GM18870 (cell line): ENCODE results near the gene LZTS2.

Experiments used
- ATAC-seq: cut with Tn5 transposase; IDR thresholded peaks from one replicate; pipeline ENCODE4 v1.9.1; 2021; ENCODE audit warnings: moderate library complexity; ENCODE audit not compliant: unreplicated experiment

LZTS2 gene

DNA sequence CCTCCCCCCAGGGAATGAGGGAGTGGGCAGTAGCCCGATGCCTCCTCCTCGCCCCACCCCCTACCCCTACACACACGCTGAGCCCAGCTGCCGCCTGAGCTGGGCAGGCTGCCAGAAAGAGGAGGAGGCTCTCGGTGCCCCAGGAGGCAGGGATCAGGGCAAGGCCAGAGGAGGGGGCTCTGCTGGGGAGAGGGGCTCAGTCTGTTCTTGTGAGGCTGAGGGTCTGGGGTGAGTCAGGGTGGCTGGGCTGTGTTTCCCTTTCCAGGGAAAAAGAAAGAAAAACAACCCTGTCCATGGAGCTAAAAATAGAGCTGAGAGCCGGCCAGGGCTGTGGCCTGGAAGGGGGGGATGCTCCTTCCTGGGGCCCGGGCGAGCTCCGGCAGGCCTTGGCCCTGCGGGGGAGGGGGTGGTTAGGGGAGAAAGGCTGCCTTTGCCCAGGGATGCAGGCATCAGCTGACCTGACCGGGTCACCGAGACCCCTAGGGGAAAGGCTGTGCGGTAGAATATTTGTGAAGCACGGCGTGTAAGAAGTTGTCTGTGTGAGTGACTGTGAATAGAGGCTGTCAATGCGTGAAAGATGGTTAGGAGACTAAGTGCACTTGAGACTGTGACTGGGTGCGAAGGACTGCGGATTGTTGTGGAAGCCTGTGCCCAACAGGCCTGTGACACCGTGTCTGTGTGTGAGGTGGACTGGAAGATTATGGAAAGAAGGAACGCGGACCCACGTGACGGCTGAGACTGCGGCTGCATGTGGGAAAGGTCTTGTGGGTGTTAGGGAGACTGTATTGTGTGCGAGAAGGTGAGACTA, 1.2 kb upstream of the LZTS2 start:
- ATAC-seq = no peak

DNA sequence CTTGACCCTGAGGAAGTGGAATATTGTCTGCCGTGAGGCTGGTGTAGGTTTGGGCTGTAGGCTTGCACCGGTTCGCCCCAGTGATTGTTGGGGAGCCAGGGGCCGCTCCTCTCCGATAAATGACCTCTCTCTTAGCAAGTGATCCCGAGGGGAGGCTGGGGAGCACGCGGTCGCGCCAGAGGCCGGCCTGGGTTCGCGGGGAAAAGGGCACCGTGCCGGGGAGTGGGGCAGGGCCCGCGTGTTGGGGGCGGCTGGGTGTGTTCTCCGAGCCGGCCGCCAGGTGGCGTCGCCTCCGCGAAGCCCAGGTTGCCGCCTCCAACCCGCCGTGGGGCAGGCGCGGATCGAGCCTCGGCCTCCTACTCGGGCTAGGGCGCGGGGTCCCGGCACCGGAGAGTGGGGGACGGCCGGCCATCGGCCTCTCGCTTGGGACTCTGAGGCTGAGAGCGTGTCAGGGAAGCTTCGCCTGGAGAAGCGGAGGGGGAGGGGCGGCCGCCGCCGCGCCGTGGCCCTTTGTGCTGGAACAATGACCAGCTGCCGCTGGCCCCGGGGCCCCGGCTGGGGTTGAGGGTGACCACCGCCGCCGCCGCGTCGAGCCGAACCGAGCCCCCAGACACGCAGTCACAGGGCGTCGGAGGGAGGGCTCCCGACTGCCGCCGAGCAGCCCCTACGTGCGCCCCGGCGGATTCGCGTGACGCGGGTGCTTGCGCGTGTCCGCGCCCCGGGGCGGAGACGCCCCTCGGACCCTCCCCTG, 442 bp upstream of the LZTS2 start:
- no peak for ATAC-seq

DNA sequence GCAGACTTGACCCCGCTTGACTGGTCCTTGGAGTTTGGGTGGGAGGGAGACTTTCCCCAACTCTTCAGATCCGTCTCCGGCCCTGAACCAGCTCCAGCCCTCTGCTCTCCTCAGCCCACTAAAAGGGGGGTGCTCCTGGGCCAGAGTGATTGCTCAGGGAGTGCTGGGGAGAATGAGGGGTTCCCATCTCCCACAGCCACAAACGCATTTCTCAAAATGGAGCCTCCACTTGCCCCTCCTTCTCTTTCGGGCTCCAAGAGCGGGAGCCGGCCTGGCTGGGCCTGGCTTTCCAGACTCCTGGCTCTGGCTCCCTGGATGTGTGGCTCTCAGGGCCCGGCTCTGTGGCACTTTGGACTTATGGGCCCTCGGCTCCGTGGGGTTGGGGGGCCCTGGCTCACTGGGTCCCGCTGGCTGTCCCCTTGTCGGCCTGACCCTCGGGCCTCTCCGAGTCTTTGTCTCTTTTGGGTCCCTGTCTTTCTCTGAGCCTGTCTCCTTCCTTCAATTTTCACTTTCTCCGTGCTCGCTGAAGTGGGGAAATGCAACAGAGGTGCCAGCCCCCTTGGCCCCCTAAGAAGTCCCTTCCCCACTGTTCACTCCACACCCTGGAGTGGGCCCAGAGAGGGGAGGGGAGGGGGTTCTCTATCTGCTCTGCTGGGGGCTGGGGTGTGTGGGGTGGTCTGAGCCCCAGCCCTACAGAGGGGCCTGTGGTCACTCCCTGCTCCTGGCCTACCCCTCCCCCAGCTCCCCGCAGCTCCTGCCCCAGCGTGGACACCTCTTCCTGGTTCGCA, 713 bp downstream of the LZTS2 start:
- no peak for ATAC-seq

DNA sequence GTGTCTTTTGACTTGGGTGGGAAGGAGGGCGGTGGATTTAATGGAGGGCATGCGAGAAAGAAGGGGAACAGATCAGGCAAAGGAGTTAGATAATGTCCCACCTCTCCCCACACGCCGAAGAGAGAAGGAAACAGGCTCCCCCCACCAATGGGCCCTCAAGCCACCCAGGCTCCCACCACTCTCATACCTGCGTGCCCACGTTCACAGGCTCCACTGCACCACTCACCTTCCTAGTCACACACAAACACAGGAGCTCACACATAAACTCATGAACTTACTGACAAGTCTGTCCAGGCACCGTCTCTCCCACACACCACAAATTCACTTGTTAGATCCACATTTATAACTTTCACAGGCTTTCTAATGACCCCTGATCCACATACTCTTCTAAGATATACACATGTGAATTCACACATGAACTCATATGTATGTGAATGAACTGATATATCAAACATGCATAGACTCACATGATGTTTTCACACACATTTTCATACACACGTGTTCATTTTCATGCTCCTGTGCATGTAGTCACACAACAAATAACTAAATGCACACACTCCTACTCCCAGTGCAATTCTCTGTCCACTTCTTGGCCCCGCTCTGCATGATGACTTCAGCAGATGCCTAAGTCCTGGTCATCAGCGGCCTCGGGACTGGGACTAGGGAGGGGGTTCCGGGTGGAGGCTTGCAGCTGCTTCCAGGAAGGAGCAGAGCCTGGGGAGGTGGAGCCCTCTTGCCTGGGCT, 1.5 kb downstream of the LZTS2 start:
- no peak for ATAC-seq

DNA sequence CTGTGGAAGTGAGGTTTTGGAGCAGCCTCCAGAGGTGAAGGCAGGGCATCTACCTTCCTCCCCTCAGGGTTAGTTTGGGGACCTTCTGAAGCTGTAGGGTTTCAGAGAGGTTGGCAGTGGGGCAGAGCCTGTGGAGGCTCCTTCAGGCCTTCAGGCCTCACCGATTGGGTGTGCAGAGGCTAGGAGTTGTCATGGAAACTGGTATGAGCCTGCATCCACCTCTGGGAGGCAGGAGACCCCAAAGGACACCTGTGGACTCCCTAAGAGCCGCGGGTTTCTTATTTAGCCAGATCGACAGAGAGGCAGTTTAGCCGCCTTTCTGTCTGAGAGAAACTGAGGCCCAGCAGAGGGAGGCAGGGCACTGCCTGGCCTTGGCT, 2.0 kb downstream of the LZTS2 start:
- no peak for ATAC-seq

DNA sequence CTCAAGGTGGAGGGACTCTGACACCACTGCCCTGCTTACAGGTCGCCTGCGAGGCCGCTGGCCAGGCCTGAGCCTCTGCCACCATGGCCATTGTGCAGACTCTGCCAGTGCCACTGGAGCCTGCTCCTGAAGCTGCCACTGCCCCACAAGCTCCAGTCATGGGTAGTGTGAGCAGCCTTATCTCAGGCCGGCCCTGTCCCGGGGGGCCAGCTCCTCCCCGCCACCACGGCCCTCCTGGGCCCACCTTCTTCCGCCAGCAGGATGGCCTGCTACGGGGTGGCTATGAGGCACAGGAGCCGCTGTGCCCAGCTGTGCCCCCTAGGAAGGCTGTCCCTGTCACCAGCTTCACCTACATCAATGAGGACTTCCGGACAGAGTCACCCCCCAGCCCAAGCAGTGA, 2.8 kb downstream of the LZTS2 start:
- no peak for ATAC-seq

DNA sequence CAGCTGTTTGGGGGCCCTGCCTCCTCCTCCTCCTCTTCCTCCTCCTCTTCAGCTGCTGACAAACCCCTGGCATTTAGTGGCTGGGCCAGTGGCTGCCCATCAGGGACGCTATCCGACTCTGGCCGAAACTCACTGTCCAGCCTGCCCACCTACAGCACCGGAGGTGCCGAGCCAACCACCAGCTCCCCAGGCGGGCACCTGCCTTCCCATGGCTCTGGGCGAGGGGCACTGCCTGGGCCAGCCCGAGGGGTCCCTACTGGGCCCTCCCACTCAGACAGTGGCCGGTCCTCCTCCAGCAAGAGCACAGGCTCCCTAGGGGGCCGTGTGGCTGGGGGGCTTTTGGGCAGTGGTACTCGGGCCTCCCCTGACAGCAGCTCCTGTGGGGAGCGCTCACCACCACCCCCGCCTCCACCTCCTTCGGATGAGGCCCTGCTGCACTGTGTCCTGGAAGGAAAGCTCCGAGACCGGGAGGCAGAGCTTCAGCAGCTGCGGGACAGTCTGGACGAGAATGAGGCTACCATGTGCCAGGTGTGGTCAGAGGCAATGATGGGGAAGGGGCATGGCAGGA, 4.1 kb downstream of the LZTS2 start:
- ATAC-seq = no peak

DNA sequence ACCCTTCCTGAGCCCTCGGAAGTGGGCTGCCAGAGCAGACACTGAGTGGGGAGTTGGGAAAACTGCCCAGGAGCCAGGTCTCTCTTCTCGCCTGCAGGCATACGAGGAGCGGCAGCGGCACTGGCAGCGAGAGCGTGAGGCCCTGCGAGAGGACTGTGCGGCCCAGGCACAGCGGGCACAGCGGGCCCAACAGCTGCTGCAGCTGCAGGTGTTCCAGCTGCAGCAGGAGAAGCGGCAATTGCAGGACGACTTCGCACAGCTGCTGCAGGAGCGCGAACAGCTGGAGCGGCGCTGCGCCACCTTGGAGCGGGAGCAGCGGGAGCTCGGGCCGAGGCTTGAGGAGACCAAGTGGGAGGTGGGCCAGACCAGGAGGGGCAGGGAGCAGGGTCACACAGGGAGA, 5.8 kb downstream of the LZTS2 start:
- ATAC-seq = no peak

DNA sequence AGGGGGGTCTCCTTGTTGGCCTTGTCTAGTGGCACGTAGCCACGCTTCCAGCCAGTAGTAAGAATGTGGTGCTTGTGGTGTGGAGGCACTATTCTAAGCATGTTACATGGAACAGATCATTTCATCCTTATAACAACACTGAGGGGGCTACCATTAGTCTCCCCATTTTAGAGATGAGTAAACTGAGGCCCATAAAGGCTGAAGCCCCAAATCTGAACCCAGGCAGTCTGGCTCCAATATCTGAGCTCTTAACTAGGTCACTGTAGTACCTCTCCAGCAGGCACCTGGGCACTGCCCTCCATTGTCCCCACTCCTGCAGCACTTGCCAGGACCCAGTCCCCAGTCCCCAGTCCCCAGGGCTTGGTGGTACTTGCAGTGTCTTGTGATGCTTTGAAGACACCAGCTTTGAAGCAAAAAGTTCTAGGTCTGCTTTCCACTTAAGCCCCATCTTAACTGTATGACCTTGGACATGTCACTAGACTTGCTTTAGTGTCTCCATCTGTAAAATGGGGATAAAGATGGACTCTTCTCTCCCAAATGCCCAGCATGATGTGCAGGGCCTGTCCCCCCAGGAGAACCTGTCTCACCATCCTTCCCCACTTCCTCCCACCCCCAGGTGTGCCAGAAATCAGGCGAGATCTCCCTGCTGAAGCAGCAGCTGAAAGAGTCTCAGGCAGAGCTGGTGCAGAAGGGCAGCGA, 6.4 kb downstream of the LZTS2 start:
- no peak for ATAC-seq

DNA sequence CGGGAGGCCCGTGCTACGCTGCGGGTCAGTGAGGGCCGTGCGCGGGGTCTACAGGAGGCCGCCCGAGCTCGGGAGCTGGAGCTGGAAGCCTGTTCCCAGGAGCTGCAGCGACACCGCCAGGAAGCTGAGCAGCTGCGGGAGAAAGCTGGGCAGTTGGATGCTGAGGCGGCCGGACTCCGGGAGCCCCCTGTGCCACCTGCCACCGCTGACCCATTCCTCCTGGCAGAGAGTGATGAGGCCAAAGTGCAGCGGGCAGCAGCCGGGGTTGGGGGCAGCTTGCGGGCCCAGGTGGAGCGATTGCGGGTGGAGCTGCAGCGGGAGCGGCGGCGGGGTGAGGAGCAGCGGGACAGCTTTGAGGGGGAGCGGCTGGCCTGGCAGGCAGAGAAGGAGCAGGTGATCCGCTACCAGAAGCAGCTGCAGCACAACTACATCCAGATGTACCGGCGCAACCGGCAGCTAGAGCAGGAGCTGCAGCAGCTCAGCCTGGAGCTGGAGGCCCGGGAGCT, 7.0 kb downstream of the LZTS2 start:
- no peak for ATAC-seq

DNA sequence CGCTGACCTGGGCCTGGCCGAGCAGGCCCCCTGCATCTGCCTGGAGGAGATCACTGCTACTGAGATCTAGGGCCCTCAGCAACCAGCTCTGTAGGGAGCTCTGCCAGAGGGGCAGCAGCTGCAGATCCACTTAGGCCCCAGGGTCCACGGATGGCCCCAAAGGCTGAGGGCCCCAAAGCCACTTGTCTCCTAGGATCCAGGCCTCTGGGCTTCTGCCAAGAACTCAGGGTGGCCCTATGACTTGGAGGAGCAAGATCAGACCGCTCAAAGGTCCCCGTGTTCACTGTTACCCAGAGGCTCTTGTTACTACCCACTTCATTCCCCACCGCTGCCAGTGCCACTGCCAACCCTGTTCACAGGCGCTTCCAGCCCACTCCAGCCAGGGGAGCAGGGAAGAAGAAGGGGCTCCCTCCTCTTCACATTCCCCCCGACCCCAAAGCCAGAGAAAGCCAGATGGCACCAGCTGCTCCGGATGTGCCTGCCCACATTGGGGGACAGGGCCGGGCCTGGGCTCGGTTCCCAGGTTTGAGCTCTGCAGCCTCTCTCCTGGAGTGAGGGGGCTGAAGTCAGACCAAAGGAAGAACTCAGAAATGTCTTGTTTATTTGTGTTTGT, 7.6 kb downstream of the LZTS2 start:
- ATAC-seq = no peak

DNA sequence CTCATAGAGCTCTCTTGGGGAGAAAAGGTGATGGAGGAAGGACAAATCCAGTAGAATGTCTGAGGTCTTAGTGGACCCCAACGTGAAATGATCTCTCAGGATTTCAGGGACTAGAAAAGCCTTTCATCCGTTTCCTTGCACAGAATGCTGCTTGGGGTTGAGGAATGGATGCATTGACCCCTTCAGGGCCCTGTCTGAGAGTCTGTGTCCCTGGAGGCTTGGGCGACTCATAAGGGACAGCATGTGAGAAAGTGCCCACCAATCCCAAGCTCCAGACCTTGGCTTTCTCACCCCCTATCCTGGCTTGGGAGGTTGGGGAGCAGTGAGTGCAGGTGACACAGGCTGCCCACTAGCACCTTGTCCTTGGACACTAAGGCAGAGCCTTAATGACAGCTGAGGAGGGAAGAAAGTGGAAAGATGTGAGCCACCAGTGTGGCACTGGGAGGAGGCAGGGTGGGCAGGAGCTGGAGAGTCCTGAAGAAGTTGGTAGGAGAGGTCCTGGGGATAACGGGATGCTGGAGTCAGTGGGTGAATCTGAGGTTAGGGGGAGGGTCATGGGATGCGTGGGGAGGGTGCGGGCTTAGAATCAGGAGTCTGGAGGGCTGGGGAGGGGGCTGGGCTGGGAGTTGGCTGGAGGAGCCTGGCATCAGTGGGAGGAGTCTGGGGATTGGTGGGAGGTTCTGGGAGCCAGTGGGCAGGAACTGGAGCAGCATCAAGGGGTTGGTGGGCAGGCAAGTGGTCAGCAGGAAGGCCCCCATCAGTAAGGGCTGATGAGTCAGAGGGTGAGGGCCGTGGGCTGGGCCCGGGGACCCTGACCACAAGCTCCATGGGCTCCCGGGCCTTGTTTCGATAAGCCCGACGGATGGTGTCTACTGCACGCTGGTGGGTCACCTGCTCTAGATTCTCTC, 8.6 kb downstream of the LZTS2 start:
- no peak for ATAC-seq

DNA sequence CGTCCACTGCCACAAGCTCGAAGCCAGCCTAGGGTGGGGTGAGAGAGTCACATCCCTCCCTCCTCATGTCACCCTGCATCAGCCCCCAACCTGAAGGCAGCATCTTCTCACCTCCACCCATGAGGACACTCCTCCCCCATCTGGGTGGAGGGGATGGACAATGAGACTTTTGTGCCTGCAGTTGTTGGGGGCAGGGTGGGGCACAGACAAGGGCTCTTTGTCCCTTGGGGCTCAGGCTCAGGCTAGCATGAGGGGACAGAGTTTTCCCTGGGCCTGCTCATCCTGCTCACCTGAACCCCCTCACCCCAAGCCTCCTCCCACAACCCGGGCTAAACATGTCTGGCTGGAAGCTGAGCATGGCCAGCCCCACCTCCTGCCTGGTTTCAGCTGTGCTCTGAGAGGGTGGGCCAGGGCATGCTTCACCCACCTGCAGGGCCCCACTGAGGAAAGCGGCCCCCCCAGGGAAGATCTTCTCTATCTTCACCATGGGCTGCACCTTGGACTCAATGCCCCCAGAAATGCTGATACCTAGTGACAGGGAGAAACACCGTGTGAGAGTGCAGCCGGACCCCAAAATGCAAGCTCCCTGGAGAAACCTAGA, 9.3 kb downstream of the LZTS2 start:
- no peak for ATAC-seq

DNA sequence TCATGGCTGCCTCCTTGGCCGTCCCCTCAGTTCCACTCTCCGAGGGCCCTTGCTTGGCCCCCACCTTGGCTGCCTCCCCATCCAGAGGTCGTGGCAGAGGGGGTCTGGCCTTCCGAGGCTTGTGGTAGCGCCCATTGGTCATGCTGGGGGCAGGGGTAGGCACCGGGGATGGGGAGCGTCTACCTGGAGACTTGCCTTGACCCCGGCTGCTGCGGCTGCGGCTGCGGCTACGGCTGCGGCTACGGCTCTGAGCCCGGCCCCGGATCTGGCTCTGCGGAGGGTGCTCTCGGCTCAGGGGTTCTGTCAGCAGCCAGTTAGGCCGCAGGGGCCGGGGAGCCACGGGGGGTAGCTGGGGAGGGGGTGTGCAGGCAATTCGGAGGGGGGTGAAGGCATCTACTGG, 10.7 kb downstream of the LZTS2 start:
- no peak for ATAC-seq

DNA sequence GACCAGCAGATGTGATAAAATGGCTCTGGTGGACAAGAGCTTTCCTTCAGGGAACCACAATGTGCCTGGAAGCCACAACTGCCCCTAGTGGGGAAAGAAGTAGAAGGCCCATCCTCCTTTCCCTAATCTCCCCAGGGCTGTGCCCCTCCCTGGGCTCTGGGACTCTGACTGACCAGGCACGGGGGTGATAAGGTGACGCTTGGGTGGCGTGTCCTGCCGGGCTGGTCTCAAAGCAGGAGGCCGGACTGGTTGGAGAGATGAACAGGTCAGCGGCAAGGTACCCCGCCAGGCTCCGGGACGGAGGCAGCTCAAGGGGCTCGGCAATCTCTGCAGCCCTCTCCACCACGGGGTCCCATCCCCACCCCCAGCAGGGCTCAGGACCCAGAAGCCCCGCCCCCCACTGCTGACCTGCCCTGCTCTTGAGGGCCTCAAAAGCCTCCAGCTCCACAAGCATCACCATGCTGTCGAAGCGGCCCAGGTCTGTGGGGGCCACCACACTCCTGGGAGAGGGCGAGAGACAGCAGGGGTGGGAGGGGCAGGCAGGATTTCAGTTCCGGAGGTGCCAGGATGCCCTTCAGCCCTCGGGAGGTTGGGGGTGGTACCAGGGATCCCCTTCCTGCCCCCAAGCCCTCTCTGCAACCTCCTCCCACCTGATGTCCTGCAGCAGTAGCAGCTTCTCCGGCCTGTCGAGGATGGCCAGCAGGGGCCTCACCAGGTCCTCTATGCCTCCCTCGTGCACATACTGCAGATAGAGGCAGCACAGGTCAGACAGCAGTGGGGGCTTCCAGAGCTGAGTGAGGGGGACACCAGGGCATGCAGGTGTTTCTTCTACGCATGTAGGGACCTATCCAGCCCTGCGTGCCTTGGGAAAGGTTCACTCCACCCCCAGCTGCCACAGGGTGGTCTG, 12.2 kb downstream of the LZTS2 start:
- no peak for ATAC-seq

DNA sequence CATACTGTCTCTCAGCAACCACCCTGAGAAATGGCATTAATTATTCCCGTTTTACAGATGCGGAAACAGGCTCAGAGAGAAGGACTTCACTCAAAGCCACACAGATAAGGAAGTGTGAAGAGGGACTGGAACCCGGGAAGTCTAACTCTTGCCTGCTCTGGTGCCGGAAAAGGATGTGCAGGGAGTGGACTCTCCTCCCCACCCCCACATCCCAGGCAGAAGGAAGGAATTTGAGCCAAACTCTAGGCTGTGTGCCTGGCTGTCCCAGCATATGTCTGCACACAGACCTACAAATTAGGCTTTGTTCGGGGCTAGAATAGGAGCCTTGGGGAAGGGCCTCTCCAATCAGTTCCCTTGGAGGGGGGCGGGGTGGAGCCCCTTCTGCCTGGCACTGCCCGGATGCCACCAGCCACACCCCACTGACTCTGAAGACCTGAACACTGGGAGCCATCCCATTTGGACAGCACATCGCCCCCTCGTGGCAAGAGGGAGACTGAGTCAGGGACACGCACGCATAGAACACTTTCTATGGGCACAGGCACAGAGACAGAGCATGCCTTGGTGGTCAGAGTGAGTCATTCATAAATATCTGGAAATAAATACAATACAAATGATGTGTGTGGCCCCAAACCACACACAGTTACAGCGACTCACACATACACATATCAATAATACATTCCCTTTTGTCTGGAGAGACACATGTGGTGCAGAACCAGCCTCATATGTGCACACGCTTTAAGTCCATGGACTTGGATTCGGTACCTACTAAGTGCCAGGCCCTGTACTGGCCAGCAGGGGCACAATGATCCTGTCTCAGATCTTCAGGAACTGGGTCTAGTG, 13.1 kb downstream of the LZTS2 start:
- peak; percentile 86 for ATAC-seq
